ENCODE results near the gene GASK1A. TPM values are rescaled to one million over a fixed set of nuclear protein-coding genes. Genes with fewer than 3 reads are reported as not detected.

Gene GASK1A
- total RNA-seq, 1 donor from 2014 or later = not detected

DNA sequence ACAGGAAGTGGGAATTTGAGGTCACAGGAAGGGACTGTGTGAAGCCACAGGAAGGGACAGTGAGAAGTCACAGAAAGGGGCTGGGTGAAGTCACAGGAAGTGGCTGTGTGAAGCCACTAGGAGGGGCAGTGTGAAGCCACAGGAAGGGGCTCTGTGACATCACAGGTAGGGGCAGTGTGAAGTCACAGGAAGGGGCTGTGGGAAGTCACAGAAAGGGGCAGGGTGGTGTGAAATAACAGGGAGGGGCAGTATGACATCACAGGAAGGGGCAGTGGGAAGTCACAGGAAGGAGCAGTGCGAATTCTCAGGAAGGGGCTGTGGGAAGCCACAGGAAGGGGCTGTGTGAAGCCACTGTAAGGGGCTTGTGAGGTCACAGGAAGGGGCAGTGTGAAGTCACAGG lies 35.8 kb downstream of the GASK1A start:
- DNase-seq = no peak

DNA sequence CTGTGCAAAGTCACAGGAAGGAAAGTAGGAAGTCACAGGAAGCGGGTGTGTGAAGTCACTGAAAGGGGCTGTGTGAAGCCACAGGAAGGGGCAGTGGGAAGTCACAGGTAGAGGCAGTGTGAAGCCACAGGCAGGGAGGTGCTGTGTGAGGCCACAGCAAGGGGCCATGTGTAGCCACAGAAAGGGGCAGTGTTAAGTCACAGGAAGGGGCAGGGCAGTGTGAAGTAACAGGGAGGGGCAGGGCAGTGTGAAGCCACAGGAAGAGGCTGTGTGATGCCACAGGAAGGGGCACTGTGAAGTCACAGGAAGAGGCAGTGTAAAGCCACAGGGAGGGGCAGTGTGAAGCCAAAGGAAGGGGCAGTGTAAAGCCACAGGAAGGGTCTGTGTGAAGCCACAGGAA lies 36.5 kb downstream of the GASK1A start:
- DNase-seq = no peak

DNA sequence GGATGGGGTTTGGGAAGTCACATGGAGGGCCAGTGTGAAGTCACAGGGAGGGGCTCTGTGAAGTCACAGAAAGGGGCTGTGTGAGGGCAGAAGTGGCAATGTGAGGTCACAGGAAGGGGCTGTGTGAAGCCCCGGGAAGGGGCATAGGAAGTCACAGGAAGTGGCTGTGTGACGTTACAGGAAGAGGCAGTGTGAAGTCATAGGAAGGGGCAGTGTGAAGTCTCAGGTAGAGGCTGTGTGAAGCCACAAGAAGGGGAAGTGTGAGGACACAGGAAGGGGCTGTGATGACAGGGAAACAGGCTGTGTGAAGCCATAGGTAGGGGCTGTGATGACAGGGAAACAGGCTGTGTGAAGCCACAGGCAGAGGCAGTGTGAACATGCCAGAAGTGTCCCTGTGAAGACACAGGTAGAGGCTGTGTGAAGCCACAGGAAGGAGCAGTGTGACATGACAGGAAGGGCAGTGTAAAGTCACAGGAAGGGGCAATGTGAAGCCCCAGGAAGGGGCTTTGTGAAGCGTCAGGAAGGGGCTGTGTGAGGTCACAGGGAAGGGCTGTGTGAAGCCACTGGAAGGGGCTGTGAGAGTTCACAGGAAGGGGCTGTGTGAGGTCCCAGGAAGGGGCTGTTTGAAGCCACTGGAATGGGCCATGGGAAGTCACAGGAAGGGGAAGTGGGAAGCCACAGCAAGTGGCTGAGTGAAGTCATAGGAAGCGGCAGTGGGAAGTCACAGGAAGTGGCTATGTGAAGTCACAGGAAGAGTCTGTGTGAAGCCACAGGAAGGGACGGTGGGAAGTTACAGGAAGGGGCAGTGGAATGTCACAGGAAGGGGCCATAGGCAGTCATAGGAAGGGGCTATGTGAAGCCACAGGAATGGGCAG lies 37.1 kb downstream of the GASK1A start:
- no peak for DNase-seq

DNA sequence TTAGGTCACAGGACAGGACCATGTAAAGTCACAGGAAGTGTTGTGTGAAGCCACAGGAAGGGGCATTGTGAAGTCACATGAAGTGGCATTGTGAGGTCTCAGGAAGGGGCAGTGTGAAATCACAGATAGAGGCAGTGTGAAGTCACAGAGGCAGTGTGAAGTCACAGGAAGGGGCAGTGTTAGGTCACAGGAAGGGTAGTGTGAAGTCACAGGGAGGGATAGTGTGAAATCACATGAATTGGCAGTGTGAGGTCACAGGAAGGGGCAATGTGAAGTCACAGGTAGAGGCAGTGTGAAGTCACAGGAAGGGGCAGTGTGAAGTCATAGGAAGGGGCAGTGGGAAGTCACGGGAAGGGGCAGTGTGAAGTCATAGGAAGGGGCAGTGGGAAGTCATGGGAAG lies 37.9 kb downstream of the GASK1A start:
- no peak for DNase-seq

DNA sequence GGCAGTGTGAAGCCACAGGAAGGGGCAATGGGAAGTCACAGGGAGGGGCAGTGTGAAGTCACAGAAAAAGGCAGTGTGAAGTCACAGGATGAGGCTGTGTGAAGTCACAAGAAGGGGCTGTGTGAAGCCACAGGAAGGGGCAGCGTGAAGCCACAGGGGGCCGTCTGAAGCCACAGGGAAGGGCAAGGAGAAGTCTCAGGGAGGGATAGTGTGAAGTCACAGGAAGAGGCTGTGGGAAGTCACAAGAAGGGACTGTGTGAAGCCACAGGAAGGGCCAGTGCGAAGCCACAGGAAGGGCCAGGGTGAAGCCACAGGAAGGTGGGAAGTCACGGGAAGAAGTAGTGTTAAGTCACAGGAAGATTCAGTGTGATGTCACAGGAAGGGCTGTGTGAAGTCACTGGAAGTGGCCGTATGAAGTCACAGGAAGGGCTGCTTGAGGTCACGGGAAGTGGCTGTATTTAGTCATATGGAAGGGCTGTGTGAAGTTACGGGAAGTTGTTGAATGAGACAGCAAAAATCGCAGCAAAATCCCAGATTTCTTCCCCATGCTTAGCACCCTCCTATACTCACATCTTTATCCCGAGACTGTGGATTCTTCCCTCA lies 38.6 kb downstream of the GASK1A start:
- DNase-seq = no peak

DNA sequence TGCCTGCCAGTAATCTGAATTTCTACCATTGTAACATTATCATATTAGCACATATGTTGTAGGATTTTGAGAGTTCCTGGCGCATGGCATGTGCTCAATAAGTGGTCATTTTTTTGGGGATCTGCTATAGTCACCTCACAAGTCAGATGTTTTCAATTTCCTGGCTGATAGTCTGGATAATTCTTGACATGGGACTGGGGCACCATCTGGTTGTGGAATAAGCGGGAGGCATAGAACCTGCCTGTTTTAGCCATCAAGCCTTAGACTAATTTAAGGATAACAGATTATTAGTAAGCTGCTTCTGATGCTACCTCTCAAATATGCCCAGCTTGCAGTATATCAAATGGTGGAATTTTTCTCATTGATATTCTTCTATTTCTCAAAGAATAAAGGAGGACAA lies 39.1 kb downstream of the GASK1A start:
- DNase-seq = no peak

DNA sequence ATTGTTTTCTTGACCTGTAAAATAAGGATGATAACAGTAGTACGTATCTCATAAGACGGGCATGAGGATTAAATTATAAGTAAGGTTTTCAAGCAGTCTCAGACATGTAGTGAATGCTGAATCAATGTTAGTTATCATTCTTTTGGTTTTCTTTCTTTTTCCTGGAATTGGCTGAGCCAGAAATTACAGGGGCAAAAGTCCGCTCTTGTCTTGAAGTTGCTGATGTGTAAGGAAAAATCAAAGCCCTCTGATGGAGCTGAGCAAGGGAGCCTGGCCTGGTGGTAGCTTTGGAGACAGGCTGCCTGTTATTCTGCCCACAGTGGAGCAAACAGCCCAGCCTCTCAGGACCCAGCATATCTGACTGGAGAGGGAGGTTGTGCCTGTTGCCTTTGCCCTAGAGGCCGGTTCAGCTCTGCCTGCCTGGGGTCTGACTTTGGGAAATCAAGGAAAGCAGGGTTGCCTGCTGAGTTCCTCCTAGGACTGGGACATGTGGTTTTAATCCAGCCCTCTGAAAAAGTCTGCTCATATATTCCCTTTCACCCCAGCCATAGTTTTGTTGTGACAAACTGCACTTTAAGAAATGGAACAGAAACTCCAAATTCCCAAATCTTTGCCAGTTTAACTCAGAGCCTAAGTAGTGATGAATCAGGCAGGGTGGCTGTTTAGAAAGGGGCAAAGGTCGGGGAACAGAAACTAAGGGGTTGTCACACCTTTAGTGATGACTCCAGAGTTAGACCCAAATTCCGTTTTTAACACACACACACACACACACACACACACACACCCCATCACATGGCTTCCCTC lies 40.1 kb downstream of the GASK1A start:
- no peak for DNase-seq

DNA sequence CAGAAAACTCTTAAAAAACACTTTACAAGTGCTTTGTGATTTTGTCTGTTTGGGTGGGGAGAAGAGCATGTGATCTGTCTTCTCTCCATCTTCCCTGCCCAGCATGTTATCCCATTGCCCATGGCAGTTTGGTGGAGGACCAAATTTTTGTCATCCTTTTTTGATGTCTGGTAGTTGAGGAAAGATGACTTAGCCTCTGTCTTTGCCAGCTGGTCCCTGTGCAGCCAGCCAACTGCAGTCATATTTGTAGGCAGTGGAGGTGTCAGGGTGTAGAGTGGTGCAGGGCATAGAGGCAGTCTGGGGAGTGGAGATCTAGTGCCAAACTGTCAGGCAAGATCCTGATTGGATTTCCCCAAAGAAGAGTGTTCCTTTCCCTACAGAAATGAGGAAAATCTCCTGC lies 40.7 kb downstream of the GASK1A start:
- DNase-seq = no peak

DNA sequence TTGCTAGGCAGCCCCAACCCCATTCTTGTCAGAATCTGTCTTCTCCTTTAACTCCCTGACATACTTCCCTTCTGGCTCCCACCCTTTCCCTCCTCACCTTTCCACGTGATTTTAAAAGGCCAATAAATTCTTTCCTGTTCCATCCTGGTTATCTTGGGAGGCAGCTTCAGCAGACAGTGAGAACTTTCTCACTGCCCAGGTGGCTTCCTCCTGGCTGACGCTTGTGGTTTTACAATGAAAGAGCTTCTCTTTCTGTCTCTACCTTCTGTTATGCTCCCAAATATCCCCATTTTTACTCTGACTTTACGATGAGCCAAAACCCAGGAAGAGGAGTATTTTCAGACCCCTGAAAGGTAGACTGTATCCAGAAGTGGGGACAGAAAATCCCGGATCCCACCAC lies 42.1 kb downstream of the GASK1A start:
- DNase-seq = no peak

DNA sequence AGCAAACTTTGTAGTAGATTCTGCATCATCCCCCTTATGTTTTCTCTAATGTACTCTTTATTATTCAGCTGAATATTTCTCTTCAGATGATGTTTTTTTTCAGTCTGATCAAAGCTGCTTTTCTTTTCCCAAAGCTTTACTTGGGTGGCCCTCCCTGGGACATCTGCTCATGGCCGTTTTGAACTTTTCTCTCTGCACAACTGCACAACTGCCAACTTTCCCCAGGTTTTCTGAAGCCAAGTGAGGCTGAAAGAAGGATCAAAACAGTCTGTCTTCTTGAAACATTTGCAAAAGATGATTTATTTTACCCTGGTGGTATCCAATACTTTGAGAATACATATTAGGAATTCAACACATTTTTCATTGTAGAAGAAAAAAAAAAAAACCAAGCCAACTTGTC lies 43.0 kb downstream of the GASK1A start:
- no peak for DNase-seq

DNA sequence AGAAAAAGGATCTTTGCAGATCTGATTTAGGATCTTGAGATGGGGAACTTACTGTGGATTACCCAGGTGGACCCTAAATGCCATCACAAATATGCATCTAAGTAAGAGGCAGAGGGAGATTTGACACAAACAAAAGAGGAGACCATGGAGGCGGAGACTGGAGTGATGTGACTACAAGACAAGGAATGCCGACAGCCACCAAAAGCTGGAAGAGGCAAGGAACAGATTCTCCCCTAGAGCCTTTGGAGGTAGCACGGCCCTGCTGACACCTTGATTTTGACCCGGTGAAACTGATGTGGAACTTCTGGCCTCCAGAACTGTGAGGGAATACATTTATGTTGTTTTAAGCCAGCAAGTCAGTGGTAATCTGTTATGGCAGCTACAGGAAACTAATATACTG lies 44.0 kb downstream of the GASK1A start:
- no peak for DNase-seq

DNA sequence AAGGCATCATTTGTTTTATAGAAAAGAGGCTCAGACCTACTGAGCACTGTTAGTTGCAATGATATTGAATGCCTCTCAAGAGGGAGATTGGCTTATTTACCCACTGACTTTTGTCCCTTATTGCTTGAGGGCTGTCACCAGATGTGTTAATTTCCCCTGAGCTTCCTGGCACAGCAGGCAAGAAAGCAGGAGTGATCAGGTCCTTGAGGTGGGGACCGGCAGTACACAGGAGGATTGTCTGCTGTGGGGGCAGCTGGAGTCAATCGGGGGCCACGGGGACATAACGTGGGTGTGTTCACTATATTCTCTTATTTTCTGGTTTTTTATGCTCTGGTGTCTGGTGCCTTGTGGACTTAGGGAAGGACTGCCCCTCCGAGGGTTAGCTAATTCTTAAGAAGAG lies 44.6 kb downstream of the GASK1A start:
- no peak for DNase-seq

DNA sequence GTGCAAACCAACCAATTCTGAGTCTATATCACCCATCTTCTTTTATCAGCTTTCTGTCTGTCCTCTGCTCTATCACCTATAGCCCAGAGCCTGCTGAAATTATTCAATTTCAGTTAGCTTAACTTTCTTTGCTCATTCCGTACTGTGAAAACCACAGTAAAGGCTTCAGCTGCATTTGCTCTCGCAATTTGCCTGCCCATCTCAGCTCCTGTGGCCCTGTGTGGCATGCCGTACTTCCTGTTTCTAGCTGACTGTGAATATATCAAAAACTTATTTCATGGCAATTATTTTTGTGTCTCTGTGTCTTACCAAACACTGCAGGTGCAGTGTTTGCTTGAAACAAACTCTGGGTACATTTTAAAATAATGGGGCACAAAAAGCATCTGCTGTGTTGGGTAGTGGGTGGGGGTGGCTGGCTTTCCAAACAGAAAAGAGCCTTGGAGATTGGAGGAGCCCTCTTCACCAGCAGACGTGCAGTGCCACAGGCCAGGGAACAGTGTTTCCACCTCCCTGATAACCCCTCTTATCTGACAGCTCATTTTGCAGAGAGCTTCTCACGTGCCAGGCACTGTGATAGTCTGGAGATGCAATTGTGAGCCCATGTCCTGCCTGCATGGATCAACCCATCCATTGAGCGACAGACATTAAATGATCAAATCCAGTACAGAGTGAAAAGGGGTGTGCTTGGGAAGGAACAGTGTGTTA lies 45.2 kb downstream of the GASK1A start:
- DNase-seq = no peak

DNA sequence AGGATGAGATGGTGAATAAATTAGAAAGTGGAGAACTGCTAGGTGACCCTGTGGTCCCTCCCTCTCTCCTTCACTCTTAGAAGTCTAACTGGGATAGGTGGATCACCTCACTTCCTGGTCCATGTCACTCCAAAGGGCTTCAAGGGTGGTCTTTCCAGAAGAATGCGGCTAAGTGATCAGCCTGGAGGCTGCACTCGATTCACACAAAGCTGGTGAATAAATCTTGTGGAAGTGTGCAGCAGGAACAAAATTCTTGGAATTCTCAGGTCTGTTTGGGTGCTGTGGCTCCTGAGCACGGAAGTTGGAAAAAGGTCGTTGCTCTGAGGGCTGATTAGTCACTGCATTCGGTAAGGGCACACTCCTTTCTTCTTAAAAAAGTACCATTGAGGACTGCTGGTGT lies 46.3 kb downstream of the GASK1A start:
- DNase-seq = no peak

DNA sequence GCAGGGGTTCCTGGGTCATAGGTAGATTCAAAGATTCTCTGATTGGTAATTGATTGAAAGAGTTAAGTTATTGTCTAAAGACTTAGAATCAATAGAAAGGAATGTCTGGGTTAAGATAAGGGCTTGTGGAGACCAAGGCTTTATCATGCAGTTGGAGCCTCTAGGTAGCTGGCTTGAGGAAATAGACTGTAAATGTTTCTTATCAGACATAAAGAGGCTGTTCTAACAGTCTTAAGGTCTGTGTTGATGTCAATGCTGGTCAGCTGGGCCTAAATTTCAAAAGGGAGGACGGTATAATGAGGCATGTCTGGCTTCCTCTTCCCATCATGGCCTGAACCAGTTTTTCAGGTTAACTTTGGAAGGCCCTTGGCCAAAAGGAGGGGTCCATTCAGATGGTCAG lies 48.9 kb downstream of the GASK1A start:
- no peak for DNase-seq

DNA sequence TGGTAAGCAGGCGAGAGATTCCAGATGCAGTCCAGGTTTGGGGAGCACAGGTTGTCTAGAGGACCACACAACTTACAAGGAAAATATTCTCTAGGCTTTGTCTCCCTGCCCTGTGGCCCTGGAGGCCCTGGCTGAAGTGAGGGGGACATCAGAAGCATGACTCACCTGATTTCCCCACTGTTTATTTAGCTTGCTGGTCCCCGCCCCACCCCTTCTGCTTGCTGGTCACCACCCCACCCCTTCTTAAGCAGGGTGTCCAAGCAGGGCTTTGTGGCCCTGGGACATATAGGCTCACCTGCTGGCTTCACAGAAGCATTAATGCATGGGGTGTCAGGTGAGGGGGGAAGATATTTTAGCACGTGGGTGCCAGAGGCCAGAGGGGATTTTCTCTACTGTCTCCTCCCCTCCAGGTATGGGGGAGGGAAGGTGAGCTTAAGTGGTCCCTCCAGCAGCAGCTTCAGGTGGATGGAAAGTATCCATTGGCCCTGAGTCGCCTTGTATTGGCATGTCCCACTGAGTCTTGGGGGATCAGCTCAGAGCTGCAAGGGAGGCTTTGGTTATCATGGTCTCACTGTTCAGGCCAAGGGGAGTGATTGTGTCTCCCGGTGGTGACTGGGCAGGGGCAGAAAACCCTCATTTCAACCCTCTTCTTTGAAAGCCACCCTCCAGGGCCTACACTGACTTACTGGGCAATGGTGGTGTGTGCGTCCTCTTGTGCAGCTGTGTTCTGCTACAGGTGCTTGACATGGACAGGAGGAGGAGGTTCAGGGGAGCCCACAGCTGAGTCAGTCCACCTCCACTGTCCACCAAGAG lies 49.8 kb downstream of the GASK1A start:
- DNase-seq = no peak

DNA sequence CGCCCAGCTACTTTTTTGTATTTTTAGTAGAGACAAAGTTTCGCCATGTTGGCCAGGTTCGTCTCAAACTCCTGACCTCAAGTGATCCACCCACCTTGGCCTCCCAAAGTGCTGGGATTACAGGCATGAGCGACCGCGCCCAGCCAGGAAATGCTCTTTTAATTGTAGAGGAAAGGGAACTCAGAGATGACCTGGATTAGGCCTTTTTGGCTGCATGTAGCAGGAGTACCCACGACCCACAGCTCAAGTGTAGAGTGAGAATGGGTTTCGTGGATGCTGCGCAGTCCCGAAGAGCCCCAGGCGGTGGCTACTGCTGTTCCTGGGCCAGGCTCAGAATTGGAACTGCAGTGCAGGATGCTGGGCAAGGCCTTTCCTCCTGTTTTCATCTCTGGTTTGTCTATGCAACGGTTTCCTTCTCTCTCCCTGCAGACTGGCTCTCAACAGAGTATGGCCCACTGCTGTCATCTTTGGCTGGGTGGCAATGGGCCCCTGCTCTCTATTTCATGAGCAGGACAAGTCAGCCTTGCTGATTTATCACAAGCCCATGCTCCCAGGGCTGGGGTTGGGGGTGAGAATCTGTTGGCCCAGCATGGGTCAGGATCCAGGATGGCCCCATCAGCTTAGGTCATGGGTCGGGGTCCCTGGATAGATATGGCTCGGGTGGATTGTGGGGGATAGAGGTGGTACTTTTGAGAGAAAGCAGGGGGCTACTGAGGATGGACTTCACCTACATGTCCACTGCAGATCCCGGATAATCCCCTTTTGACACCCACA lies 51.2 kb downstream of the GASK1A start:
- no peak for DNase-seq

DNA sequence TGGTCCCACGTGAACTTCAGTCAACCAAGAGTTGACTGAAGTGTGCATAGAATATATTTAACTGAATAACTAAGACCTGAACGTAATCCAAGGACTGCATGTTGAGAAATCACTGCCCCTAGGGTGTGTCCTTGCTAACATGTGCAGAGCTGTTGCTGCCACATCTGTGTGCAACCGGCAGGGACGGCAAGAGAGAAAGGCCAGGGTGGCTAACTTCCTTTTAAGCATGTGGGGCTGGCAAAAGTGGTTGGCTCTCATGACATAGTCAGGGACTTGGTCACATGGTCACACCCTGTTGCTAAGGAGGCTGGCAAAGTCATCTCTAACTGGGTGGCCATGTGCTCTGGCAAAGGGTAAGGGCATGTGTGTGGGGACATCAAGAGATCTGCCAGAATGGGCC lies 52.4 kb downstream of the GASK1A start:
- no peak for DNase-seq

DNA sequence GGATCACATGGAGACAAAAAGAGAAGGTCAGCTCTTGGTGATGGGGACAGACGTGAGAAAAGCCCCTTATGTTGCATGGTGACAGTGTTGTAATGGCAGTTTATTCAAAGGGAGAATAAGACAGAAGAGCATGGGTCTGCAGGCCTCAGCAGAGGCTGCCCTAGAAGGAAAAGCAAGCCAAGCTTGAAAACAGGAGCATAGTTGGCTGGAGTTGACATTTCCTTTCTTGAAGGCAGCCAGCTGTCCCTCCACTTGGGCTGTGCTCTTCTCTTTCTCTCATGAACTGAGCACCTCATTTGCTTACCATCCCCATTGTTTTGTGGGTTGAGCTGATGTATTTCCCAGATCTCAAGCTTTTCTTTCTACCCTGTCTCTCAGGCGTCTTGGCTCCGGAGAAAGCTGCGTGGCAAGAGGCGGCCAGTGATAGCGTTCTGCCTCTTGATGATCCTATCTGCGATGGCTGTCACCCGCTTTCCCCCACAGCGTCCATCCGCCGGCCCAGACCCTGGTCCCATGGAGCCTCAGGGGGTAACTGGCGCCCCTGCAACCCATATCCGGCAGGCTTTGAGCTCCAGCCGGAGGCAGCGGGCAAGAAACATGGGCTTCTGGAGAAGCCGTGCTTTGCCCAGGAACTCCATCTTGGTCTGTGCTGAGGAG lies 52.9 kb downstream of the GASK1A start:
- no peak for DNase-seq
